Rectal smooth muscle tissue (tissue), 1 donor: Measurements from ENCODE around the gene HIPK4.

Experiments
- H3K27ac ChIP-seq: one replicate; pipeline ENCODE4 v1.7.0; 2013; ENCODE audit warnings: low read depth, low read length, inconsistent platforms
- H3K27me3 ChIP-seq: one replicate; pipeline ENCODE4 v1.7.0; 2013; ENCODE audit warnings: low read length; ENCODE audit not compliant: control insufficient read depth, insufficient read depth
- H3K36me3 ChIP-seq: one replicate; pipeline ENCODE4 v1.7.0; 2013; ENCODE audit warnings: low read length; ENCODE audit not compliant: control insufficient read depth, insufficient read depth
- H3K4me1 ChIP-seq: one replicate; pipeline ENCODE4 v1.7.0; 2013; ENCODE audit warnings: low read length; ENCODE audit not compliant: control insufficient read depth, insufficient read depth
- H3K4me3 ChIP-seq: one replicate; pipeline ENCODE4 v1.7.0; 2013; ENCODE audit warnings: low read length
- H3K9ac ChIP-seq: one replicate; pipeline ENCODE4 v1.7.0; 2013; ENCODE audit warnings: low read length

HIPK4 gene

GRCh38 chr19:40395956-40396355 is 6.0 kb upstream of the HIPK4 start:
- Histone ChIP-seq H3K9ac (no peak overlapping the region), H3K27ac (no peak overlapping the region), H3K27me3 (no peaks in the 10 kb centered on the region), H3K36me3 (no peaks in the 10 kb centered on the region), H3K4me3 (no peak overlapping the region), H3K4me1 (no peaks in the 10 kb centered on the region)

DNA sequence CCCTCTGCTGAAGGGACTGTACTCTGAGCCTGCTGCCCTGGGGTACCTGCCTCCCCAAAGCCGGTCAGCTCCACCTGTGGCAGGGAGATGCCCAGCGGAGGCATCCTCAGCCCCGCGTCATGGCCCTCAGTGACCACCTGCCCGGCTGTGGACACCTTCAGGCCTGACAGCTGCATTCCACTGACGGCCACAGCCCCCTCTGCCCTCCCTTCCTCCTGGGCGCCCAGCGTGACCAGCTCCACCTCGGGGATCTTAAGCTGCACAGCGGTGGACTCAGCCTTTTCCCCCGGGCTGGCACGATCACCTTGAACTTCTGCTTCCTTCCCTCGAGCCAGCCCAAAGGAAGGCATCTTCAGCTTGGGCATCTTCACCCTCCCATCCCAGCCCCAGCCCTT is 4.8 kb upstream of the HIPK4 start:
- H3K36me3 ChIP-seq, result no peaks in the 10 kb centered on the region
- no peaks in the 10 kb centered on the region for H3K27me3 ChIP-seq
- no peak overlapping the region for H3K27ac ChIP-seq
- H3K9ac ChIP-seq, result no peak overlapping the region
- no peaks in the 10 kb centered on the region for H3K4me1 ChIP-seq
- H3K4me3 ChIP-seq, result no peak overlapping the region

DNA sequence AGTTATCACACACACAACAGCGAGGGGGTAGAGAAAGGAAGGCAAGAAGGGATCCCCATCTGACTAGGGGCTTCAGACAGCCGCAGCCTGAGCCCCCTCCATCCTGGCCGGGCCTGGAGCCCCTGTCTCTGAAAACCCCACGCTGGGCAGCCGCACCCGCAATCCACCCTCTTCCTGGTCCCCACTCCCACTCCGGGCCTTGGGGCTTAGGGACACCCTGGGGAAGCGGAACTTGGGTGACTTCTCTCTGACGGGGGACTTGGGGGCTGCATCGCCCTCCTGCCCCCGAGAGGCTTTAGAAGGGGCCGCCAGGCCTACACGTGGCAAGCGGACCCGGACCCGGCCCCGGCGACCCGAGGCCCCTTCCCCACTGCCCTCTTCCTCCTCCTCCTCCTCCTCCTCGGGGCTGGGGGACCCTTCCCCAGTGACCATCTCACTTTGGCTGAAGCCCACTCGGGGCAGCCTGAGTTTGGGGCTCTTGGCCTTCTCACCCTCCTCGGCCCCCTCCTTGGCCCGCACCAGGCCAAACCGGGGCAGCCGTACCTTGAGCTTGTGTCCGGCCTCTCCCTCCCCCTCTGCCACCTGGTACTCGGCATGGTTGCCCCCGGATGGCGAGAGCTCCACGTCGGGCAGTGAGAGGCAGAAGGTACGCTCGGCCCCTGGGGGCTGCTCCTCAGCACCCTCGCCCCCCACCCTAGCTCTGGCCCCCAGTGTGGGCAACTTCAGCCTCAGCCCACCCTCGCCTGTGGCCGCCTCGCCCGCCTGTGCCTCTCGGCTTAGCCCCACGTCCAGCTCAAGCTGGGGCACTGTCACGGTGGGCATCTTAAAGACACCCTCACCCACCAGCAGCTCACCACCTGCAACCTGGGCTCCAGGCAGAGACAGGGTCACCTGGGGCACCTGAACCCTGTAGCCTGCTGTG is 4.2 kb upstream of the HIPK4 start:
- H3K4me1 ChIP-seq, result no peaks in the 10 kb centered on the region
- H3K9ac ChIP-seq, result no peak overlapping the region
- H3K27ac ChIP-seq, result no peak overlapping the region
- H3K4me3 ChIP-seq, result no peak overlapping the region
- H3K36me3 ChIP-seq, result no peaks in the 10 kb centered on the region
- H3K27me3 ChIP-seq, result no peaks in the 10 kb centered on the region

- Histone ChIP-seq H3K4me3 (no peak overlapping the region), H3K4me1 (no peaks in the 10 kb centered on the region), H3K27ac (no peak overlapping the region), H3K27me3 (no peaks in the 10 kb centered on the region), H3K36me3 (no peaks in the 10 kb centered on the region), H3K9ac (no peak overlapping the region)
Measured at GRCh38 chr19:40392894-40393517, 3.0 kb upstream of the HIPK4 start.

GRCh38 chr19:40392123-40392522 is 2.1 kb upstream of the HIPK4 start:
- no peak overlapping the region for H3K27ac ChIP-seq
- H3K9ac ChIP-seq, result no peak overlapping the region
- no peak overlapping the region for H3K4me3 ChIP-seq
- H3K27me3 ChIP-seq, result no peaks in the 10 kb centered on the region
- H3K4me1 ChIP-seq, result no peaks in the 10 kb centered on the region
- H3K36me3 ChIP-seq, result no peaks in the 10 kb centered on the region

GRCh38 chr19:40389404-40390083 is 437 bp downstream of the HIPK4 start:
- H3K9ac ChIP-seq, result no peak overlapping the region
- H3K4me3 ChIP-seq, result no peak overlapping the region
- H3K4me1 ChIP-seq, result no peaks in the 10 kb centered on the region
- no peak overlapping the region for H3K27ac ChIP-seq
- H3K36me3 ChIP-seq, result no peaks in the 10 kb centered on the region
- H3K27me3 ChIP-seq, result no peaks in the 10 kb centered on the region

- H3K27ac ChIP-seq, result no peak overlapping the region
- H3K9ac ChIP-seq, result no peak overlapping the region
- no peaks in the 10 kb centered on the region for H3K4me1 ChIP-seq
- H3K4me3 ChIP-seq, result no peak overlapping the region
- H3K36me3 ChIP-seq, result no peaks in the 10 kb centered on the region
- H3K27me3 ChIP-seq, result no peaks in the 10 kb centered on the region
Measured at GRCh38 chr19:40388481-40388880, 1.5 kb downstream of the HIPK4 start.

GRCh38 chr19:40387155-40387554 is 2.8 kb downstream of the HIPK4 start:
- Histone ChIP-seq H3K4me1 (no peaks in the 10 kb centered on the region), H3K4me3 (no peak overlapping the region), H3K27ac (no peak overlapping the region), H3K27me3 (no peaks in the 10 kb centered on the region), H3K9ac (no peak overlapping the region), H3K36me3 (no peaks in the 10 kb centered on the region)

DNA sequence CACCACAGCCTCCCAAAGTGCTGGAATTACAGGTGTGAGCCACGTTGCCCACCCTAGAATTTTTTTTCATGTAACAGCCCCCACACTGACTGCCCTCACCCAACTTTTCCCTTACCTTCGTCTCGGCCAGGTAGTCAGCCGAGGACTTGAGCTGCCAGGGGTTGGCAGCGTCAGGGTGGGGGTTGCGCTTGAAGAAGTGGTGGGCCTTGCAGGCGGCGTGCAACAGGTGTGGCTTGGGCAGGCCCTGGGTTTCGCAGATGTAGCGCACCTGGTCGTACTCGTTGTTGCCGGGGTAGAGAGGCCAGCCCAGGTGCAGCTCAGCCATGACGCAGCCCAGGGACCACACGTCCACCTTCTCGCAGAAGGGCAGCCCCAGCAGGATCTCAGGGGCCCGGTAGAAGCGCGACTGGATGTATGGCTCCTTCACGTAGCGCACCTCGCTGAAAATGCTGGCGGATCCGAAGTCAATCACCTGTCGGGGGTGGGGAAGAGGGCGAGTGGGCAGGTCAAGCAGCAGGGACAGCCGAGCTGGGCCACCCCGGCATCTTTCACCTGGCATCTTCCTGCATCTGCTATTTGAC is 6.2 kb downstream of the HIPK4 start:
- Histone ChIP-seq H3K27me3 (no peaks in the 10 kb centered on the region), H3K36me3 (peaks cover 2% of the 10 kb centered on the region), H3K4me3 (no peak overlapping the region), H3K27ac (no peak overlapping the region), H3K9ac (no peak overlapping the region), H3K4me1 (no peaks in the 10 kb centered on the region)

DNA sequence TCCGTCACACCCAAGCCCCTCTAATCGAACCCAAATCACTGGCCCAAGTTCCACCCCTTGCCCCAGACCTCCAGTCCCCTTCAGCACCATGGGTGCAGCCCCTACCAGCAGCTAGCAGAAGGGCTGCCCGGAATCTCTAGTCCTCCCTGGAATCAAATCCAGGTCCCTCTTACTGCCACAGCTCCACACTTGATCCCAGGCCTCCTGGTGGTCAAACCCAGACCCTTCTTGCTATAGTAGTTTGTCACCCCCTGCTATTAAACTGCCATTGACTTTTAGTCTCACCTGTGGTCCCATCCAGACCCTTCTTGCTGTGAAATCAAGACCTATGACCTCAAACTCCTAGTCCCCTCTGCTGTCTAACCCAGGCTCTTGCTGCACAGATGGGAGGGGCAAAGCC is 8.7 kb downstream of the HIPK4 start:
- no peak overlapping the region for H3K4me3 ChIP-seq
- H3K27ac ChIP-seq, result no peak overlapping the region
- peaks cover 2% of the 10 kb centered on the region for H3K36me3 ChIP-seq
- H3K27me3 ChIP-seq, result no peaks in the 10 kb centered on the region
- no peaks in the 10 kb centered on the region for H3K4me1 ChIP-seq
- no peak overlapping the region for H3K9ac ChIP-seq

- peaks cover 2% of the 10 kb centered on the region for H3K36me3 ChIP-seq
- no peaks in the 10 kb centered on the region for H3K27me3 ChIP-seq
- no peak overlapping the region for H3K9ac ChIP-seq
- H3K27ac ChIP-seq, result no peak overlapping the region
- no peaks in the 10 kb centered on the region for H3K4me1 ChIP-seq
- no peak overlapping the region for H3K4me3 ChIP-seq
Measured at GRCh38 chr19:40380199-40381037, 9.6 kb downstream of the HIPK4 start.
